Heart right ventricle (tissue), 16 donors: ENCODE data around the gene DIP2C. TPM values are rescaled to one million over a fixed set of nuclear protein-coding genes. Genes with fewer than 3 reads are reported as not detected.

Experiments used
- ATAC-seq, 8 donors: fragments of 200-7000 bp; cut with Tn5 transposase; one replicate each; pipeline ENCODE4 v1.9.1; 2020; ENCODE audit warnings: mild to moderate bottlenecking in 8 of 8, moderate library complexity in 8 of 8, moderate number of reproducible peaks in 1 of 8
- DNase-seq, 2 donors: peaks; one replicate each; pipeline ENCODE4 v3.0.0-alpha.2; 2020
- H3K27ac ChIP-seq, 10 donors: fragments of 200-600 bp; sonication (generic) in 2 of 10; one replicate each; pipeline versions ENCODE4 v1.5.0 to v1.8.0; 2020 to 2022; ENCODE audit warnings: mild to moderate bottlenecking in 3 of 10
- H3K27me3 ChIP-seq, 7 donors: fragments of 200-600 bp; one replicate each; pipeline ENCODE4 v1.8.0; 2021 to 2022; ENCODE audit warnings: mild to moderate bottlenecking in 2 of 7
- H3K36me3 ChIP-seq, 9 donors: fragments of 200-600 bp; sonication (generic) in 1 of 9; one replicate each; pipeline versions ENCODE4 v1.5.0 to v1.8.0; 2020 to 2022; ENCODE audit warnings: mild to moderate bottlenecking in 2 of 9
- H3K4me1 ChIP-seq, 9 donors: fragments of 200-600 bp; sonication (generic) in 1 of 9; one replicate each; pipeline versions ENCODE4 v1.5.0 to v1.8.0; 2020 to 2022; ENCODE audit warnings: mild to moderate bottlenecking in 4 of 9
- H3K4me3 ChIP-seq, 10 donors: fragments of 200-600 bp; sonication (generic) in 2 of 10; one replicate each; pipeline versions ENCODE4 v1.5.0 to v1.8.0; 2020 to 2022; ENCODE audit warnings: mild to moderate bottlenecking in 7 of 10, moderate library complexity in 2 of 10
- H3K9me3 ChIP-seq, 11 donors: fragments of 200-600 bp in 10 of 11; sonication (generic) in 2 of 11; one replicate each; pipeline versions ENCODE4 v1.5.0 to v1.8.0; 2013 to 2022; ENCODE audit warnings: mild to moderate bottlenecking in 2 of 11, control low read depth in 1 of 11, moderate library complexity in 1 of 11
- CTCF ChIP-seq, 9 donors: fragments of 200-600 bp; sonication (generic) in 2 of 9; IDR thresholded peaks; one replicate each; pipeline versions ENCODE4 v1.5.0 to v1.8.0; 2021 to 2022; ENCODE audit warnings: antibody characterized with exemption in 9 of 9, mild to moderate bottlenecking in 5 of 9, moderate library complexity in 1 of 9
- WGBS, 2 donors: extraction: QIAGEN DNeasy Blood & Tissue Kit; methylation state at CpG; one replicate each; pipeline ENCODE4 v1.1.7; 2013; ENCODE audit warnings: inconsistent platforms in 1 of 2; 5-methylcytosine and 5-hydroxymethylcytosine counted together
- intact Hi-C, 10 donors: fragments of 100-400 bp; cut with DNase I; formaldehyde crosslinking; loops; one replicate each; pipeline versions ENCODE4 v1.11.1 to v1.14.2; 2022
- polyA plus RNA-seq, 2 donors: library from polyadenylated mRNA; stranded (reverse); fragments of 200-250 nt; gene quantifications; one replicate each; pipeline ENCODE4 v1.2.3, GENCODE V29; 2013
- total RNA-seq, 10 donors: library from RNA; stranded (reverse); fragmentation: NEBNext Ultra II Directional in 3 of 10; extraction: Animal tissue kit (Norgen Biotek cat#: 25700) in 3 of 10; gene quantifications; one replicate each; pipeline versions ENCODE4 v1.2.1 to v1.2.4, GENCODE V29; 2021 to 2023
- donor health status: Arrhythmogenic right ventricular cardiomyopathy.
- donor health status: ischemic (EF 13 %, LVEDD 7.1; RV severe dilation, severe dysfunction).
- donor health status: healthy with polysubstance abuse.
- donor health status: DM: no; HTN: yes; CAD: no.
- donor health status: DM: no; HTN: no; CAD: no.
- donor health status: ischemic (EF 25% LVEDD 6.9; RV normal size, moderate dysfunction).
- donor health status: ischemic (EF 25% LVEDD 5.7; RV mildly dilated, moderate dysfunction).
- donor health status: healthy.
- donor health status: DM: yes; HTN: yes; CAD: no.
- donor health status: Ischemic cardiomyopathy.
- donor health status: ischemic (EF 35%, LVEDD 5.7; RV mildly dilated, moderate dysfunction).
- donor health status: nonischemic (EF 11% LVEDD 7.7; RV severe dilation, severe dysfunction).
- donor health status: DM: yes; HTN: yes; CAD: no.
- donor health status: PGD.
- donor health status: ischemic (EF 29% LVEDD 5.4; RV normal size, mild dysfunction).
- donor health status: nonischemic (EF 23%, LVEDD 6.1; RV moderate dilation, normal function).

DIP2C gene
- total and polyA plus RNA-seq, 12 donors: 7.1 to 48.2 (median 33.7) TPM

- peaks cover 0 to 62% (median 0%) of the 10 kb centered on the region in 9 donors for H3K36me3 ChIP-seq
- 94 to 95% methylated on average over 31 of the region's 31 CpGs for WGBS, 2 donors
- H3K9me3 ChIP-seq: no peaks in the 10 kb centered on the region
- DNase-seq (no peak), ATAC-seq (no peak)
- no peak overlapping the region for H3K27ac ChIP-seq
- intact Hi-C loops: no loop called here
- H3K27me3 ChIP-seq: no peaks in the 10 kb centered on the region
- no peaks in the 10 kb centered on the region for H3K4me1 ChIP-seq
- H3K4me3 ChIP-seq: no peak overlapping the region
- no peak for TF ChIP-seq CTCF (IDR thresholded peaks at IDR 0.05)
These were observed 217.1 kb downstream of the DIP2C start for GRCh38 chr10:472241-472910.

- no peak for TF ChIP-seq CTCF (IDR thresholded peaks at IDR 0.05)
These were observed 219.0 kb downstream of the DIP2C start for GRCh38 chr10:470339-471003.

GRCh38 chr10:469947-470338, 219.5 kb downstream of the DIP2C start:
- WGBS, 2 donors: 94% methylated on average over 10 of the region's 10 CpGs

More at GRCh38 chr10:470339-471003, 219.0 kb downstream of the DIP2C start:
- no peaks in the 10 kb centered on the region for H3K27me3 ChIP-seq
- no peak overlapping the region for H3K27ac ChIP-seq
- H3K36me3 ChIP-seq: peaks cover 0 to 62% (median 0%) of the 10 kb centered on the region in 9 donors
- ATAC-seq: no peak
- WGBS, 2 donors: 90 to 92% methylated on average over 20 of the region's 20 CpGs
- H3K4me3 ChIP-seq: no peak overlapping the region
- DNase-seq: no peak
- no peaks in the 10 kb centered on the region for H3K4me1 ChIP-seq
- intact Hi-C loops: no loop called here
- H3K9me3 ChIP-seq: no peaks in the 10 kb centered on the region

GRCh38 chr10:459743-460142, 229.7 kb downstream of the DIP2C start:
- ATAC-seq (no peak), DNase-seq (no peak)
- Histone ChIP-seq H3K36me3 (no peaks in the 10 kb centered on the region), H3K9me3 (no peaks in the 10 kb centered on the region), H3K27ac (no peak overlapping the region), H3K27me3 (no peaks in the 10 kb centered on the region), H3K4me1 (peaks cover 0 to 19% (median 8%) of the 10 kb centered on the region in 9 donors), H3K4me3 (no peak overlapping the region)
- 96 to 97% methylated on average over 12 of the region's 12 CpGs for WGBS, 2 donors
- TF ChIP-seq CTCF (IDR thresholded peaks at IDR 0.05): no peak
- intact Hi-C loops: no loop called here

More at GRCh38 chr10:469947-470338, 219.5 kb downstream of the DIP2C start:
- no peaks in the 10 kb centered on the region for H3K9me3 ChIP-seq
- H3K27ac ChIP-seq: no peak overlapping the region
- peaks cover 0 to 62% (median 0%) of the 10 kb centered on the region in 9 donors for H3K36me3 ChIP-seq
- H3K27me3 ChIP-seq: no peaks in the 10 kb centered on the region
- no peak overlapping the region for H3K4me3 ChIP-seq
- no peak for TF ChIP-seq CTCF (IDR thresholded peaks at IDR 0.05)
- H3K4me1 ChIP-seq: no peaks in the 10 kb centered on the region
- intact Hi-C loops: no loop called here
- ATAC-seq: no peak
- no peak for DNase-seq
